ENCODE results near the gene KIF25.
"Not testable (repeated sequence)": the region's sequence is repeated elsewhere in the genome, so short reads cannot be mapped to it uniquely, and the experiment has no call there.

The KIF25 gene

GRCh38 chr6:167974640-167975344 is 22.7 kb upstream of the KIF25 start:
- H3K9me3 ChIP-seq (ENCODE audit: insufficient read depth, low read length): no peaks in the 10 kb centered on the region; the same call in 1 of the 2 replicates
- H3K27me3 ChIP-seq (ENCODE audit: insufficient read depth, insufficient read length): no peaks in the 10 kb centered on the region
- peaks cover 13% of the 10 kb centered on the region for H3K36me3 ChIP-seq (ENCODE audit: insufficient read depth, insufficient read length, low read length)
- TF ChIP-seq ZNF274 (IDR thresholded peaks at IDR 0.05; ENCODE audit: low read depth, low read length) (no peak), YY1 (IDR thresholded peaks at IDR 0.05; ENCODE audit: insufficient read depth, insufficient read length) (no peak), SUZ12 (IDR thresholded peaks at IDR 0.05; ENCODE audit: extremely low read depth, insufficient read depth, insufficient read length) (no peak)
- DNase-seq (ENCODE audit: low read depth, low spot score): no peak
- no peak overlapping the region for H3K9ac ChIP-seq (ENCODE audit: insufficient read length, low read depth)
- H3K4me1 ChIP-seq (ENCODE audit: insufficient read depth, insufficient read length): peaks cover 5% of the 10 kb centered on the region
- H3K4me3 ChIP-seq (ENCODE audit: insufficient read length, low read depth): no peak overlapping the region

- no peak for TF ChIP-seq ZNF274 (IDR thresholded peaks at IDR 0.05; ENCODE audit: low read depth, low read length)
- TF ChIP-seq YY1 (IDR thresholded peaks at IDR 0.05; ENCODE audit: insufficient read depth, insufficient read length): no peak
- TF ChIP-seq SUZ12 (IDR thresholded peaks at IDR 0.05; ENCODE audit: extremely low read depth, insufficient read depth, insufficient read length): no peak
- Histone ChIP-seq H3K27me3 (ENCODE audit: insufficient read depth, insufficient read length) (no peaks in the 10 kb centered on the region), H3K9me3 (ENCODE audit: insufficient read depth, low read length) (no peaks in the 10 kb centered on the region; the same call in 1 of the 2 replicates), H3K9ac (ENCODE audit: insufficient read length, low read depth) (no peak overlapping the region), H3K4me3 (ENCODE audit: insufficient read length, low read depth) (no peak overlapping the region), H3K4me1 (ENCODE audit: insufficient read depth, insufficient read length) (peaks cover 5% of the 10 kb centered on the region), H3K36me3 (ENCODE audit: insufficient read depth, insufficient read length, low read length) (peaks cover 7% of the 10 kb centered on the region)
- no peak for DNase-seq (ENCODE audit: low read depth, low spot score)
Observed at GRCh38 chr6:167975458-167975857, 22.0 kb upstream of the KIF25 start.

GRCh38 chr6:167976116-167976657 is 21.3 kb upstream of the KIF25 start:
- not testable (repeated sequence) for H3K9me3 ChIP-seq (ENCODE audit: insufficient read depth, low read length); H3K36me3 ChIP-seq (ENCODE audit: insufficient read depth, insufficient read length, low read length); H3K9ac ChIP-seq (ENCODE audit: insufficient read length, low read depth); H3K4me1 ChIP-seq (ENCODE audit: insufficient read depth, insufficient read length); H3K4me3 ChIP-seq (ENCODE audit: insufficient read length, low read depth); H3K27me3 ChIP-seq (ENCODE audit: insufficient read depth, insufficient read length); DNase-seq (ENCODE audit: low read depth, low spot score)

GRCh38 chr6:167976708-167977107 is 20.8 kb upstream of the KIF25 start:
- Histone ChIP-seq H3K36me3 (ENCODE audit: insufficient read depth, insufficient read length, low read length) (peaks cover 7% of the 10 kb centered on the region), H3K4me3 (ENCODE audit: insufficient read length, low read depth) (no peak overlapping the region), H3K4me1 (ENCODE audit: insufficient read depth, insufficient read length) (peaks cover 5% of the 10 kb centered on the region), H3K27me3 (ENCODE audit: insufficient read depth, insufficient read length) (no peaks in the 10 kb centered on the region), H3K9ac (ENCODE audit: insufficient read length, low read depth) (no peak overlapping the region), H3K9me3 (ENCODE audit: insufficient read depth, low read length) (no peaks in the 10 kb centered on the region; the same call in 1 of the 2 replicates)
- DNase-seq (ENCODE audit: low read depth, low spot score): no peak
- TF ChIP-seq YY1 (IDR thresholded peaks at IDR 0.05; ENCODE audit: insufficient read depth, insufficient read length) (no peak), SUZ12 (IDR thresholded peaks at IDR 0.05; ENCODE audit: extremely low read depth, insufficient read depth, insufficient read length) (no peak), ZNF274 (IDR thresholded peaks at IDR 0.05; ENCODE audit: low read depth, low read length) (no peak)

- no peaks in the 10 kb centered on the region; the same call in 1 of the 2 replicates for H3K9me3 ChIP-seq (ENCODE audit: insufficient read depth, low read length)
- H3K9ac ChIP-seq (ENCODE audit: insufficient read length, low read depth): no peak overlapping the region
- H3K36me3 ChIP-seq (ENCODE audit: insufficient read depth, insufficient read length, low read length): peaks cover 7% of the 10 kb centered on the region
- H3K4me1 ChIP-seq (ENCODE audit: insufficient read depth, insufficient read length): peaks cover 5% of the 10 kb centered on the region
- H3K27me3 ChIP-seq (ENCODE audit: insufficient read depth, insufficient read length): no peaks in the 10 kb centered on the region
- H3K4me3 ChIP-seq (ENCODE audit: insufficient read length, low read depth): no peak overlapping the region
- DNase-seq (ENCODE audit: low read depth, low spot score): no peak
- TF ChIP-seq ZNF274 (IDR thresholded peaks at IDR 0.05; ENCODE audit: low read depth, low read length) (no peak), SUZ12 (IDR thresholded peaks at IDR 0.05; ENCODE audit: extremely low read depth, insufficient read depth, insufficient read length) (no peak), YY1 (IDR thresholded peaks at IDR 0.05; ENCODE audit: insufficient read depth, insufficient read length) (no peak)
Observed at GRCh38 chr6:167977717-167978467, 19.6 kb upstream of the KIF25 start.

- Histone ChIP-seq H3K27me3 (ENCODE audit: insufficient read depth, insufficient read length) (no peaks in the 10 kb centered on the region), H3K4me1 (ENCODE audit: insufficient read depth, insufficient read length) (peaks cover 5% of the 10 kb centered on the region), H3K9me3 (ENCODE audit: insufficient read depth, low read length) (no peaks in the 10 kb centered on the region; the same call in 1 of the 2 replicates), H3K4me3 (ENCODE audit: insufficient read length, low read depth) (no peak overlapping the region), H3K36me3 (ENCODE audit: insufficient read depth, insufficient read length, low read length) (peaks cover 7% of the 10 kb centered on the region), H3K9ac (ENCODE audit: insufficient read length, low read depth) (no peak overlapping the region)
- no peak for TF ChIP-seq YY1 (IDR thresholded peaks at IDR 0.05; ENCODE audit: insufficient read depth, insufficient read length)
- no peak for TF ChIP-seq ZNF274 (IDR thresholded peaks at IDR 0.05; ENCODE audit: low read depth, low read length)
- no peak for TF ChIP-seq SUZ12 (IDR thresholded peaks at IDR 0.05; ENCODE audit: extremely low read depth, insufficient read depth, insufficient read length)
- no peak for DNase-seq (ENCODE audit: low read depth, low spot score)
Observed at GRCh38 chr6:167978607-167979006, 18.9 kb upstream of the KIF25 start.

GRCh38 chr6:167979436-167980139 is 17.9 kb upstream of the KIF25 start:
- no peak for TF ChIP-seq ZNF274 (IDR thresholded peaks at IDR 0.05; ENCODE audit: low read depth, low read length)
- no peak for TF ChIP-seq YY1 (IDR thresholded peaks at IDR 0.05; ENCODE audit: insufficient read depth, insufficient read length)
- no peak for TF ChIP-seq SUZ12 (IDR thresholded peaks at IDR 0.05; ENCODE audit: extremely low read depth, insufficient read depth, insufficient read length)
- DNase-seq (ENCODE audit: low read depth, low spot score): no peak
- H3K27me3 ChIP-seq (ENCODE audit: insufficient read depth, insufficient read length): no peaks in the 10 kb centered on the region
- H3K4me3 ChIP-seq (ENCODE audit: insufficient read length, low read depth): no peak overlapping the region
- H3K9me3 ChIP-seq (ENCODE audit: insufficient read depth, low read length): no peaks in the 10 kb centered on the region; the same call in 1 of the 2 replicates
- peaks cover 7% of the 10 kb centered on the region for H3K36me3 ChIP-seq (ENCODE audit: insufficient read depth, insufficient read length, low read length)
- no peak overlapping the region for H3K9ac ChIP-seq (ENCODE audit: insufficient read length, low read depth)
- peaks cover 5% of the 10 kb centered on the region for H3K4me1 ChIP-seq (ENCODE audit: insufficient read depth, insufficient read length)

All from NT2/D1 (cell line).